Measurements from ENCODE around the gene ZFAND2A. TPM values are rescaled to one million over a fixed set of nuclear protein-coding genes. Genes with fewer than 3 reads are reported as not detected.

ZFAND2A gene
- total RNA-seq, 2 experiments from 2014 or later, result 92.3 to 92.5 TPM

DNA sequence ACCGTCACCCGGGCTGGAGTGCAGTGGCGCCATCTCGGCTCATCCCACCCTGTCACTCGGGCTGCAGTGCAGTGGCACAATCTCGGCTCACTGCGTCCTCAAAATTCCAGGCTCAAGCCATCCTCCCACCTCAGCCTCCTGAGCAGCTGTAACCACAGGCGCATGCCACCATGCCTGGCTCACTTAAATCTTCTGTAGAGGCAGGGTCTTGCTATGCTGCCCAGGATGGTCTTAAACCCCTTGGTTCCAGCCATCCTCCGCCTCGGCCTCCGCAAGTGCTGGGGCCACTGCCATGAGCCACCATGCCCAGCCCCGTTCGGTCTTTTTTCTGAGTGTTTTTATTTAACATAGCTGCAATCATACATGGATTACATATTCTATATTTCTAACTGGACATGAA, 30.6 kb downstream of the ZFAND2A start:
- CTCF ChIA-PET, result no interaction called here

DNA sequence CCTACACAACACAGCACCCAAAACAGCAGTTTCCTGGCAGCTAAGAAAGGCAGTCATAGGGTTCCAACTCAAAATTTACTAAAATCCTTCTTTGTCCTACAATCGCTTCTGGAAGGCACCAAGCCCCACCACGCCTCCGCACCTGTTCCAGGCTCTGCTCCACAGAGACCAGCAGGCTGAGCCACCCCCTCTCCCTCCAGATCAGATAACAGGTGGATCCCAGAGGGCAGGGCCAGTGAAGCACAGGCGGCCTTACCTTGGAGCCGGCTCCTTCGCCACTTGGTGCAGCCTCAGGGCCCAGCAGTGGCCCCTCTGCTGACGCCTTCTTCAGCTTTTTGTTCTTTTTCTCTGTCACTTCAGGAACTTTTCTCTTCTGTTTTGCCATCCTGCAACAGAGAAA, 33.0 kb downstream of the ZFAND2A start:
- H3K4me3 Mint-ChIP-seq, result no peak overlapping the region
- DNase-seq, result no peak
- ATAC-seq (ENCODE audit: poor library complexity), result no peak

More for the DNA sequence above, 30.6 kb downstream of the ZFAND2A start:
- DNase-seq (no peak), ATAC-seq (ENCODE audit: poor library complexity) (no peak)
- Mint-ChIP-seq H3K4me1 (ENCODE audit: low read depth) (no peaks in the 10 kb centered on the region), H3K9me3 (no peaks in the 10 kb centered on the region), H3K36me3 (ENCODE audit: low read depth) (peaks cover 19% of the 10 kb centered on the region), H3K27me3 (no peaks in the 10 kb centered on the region), H3K4me3 (no peak overlapping the region), H3K27ac (no peak overlapping the region)
- H3K4me3 ChIP-seq (ENCODE audit: low read length), result no peak overlapping the region
- TF ChIP-seq CTCF (IDR thresholded peaks at IDR 0.05), result no peak
- POLR2A ChIA-PET, result no interaction called here
- no peaks in the 10 kb centered on the region for H3K27me3 ChIP-seq (ENCODE audit: control insufficient read depth in 1 of 2, insufficient read depth in 2 of 2, low read length in 2 of 2)
- H3K9me3 ChIP-seq (ENCODE audit: control insufficient read depth in 1 of 2, insufficient read depth in 1 of 2, low read length in 2 of 2), result no peaks in the 10 kb centered on the region
- peaks cover 10% of the 10 kb centered on the region for H3K36me3 ChIP-seq (ENCODE audit: insufficient read depth, low read length)
- H3K4me1 ChIP-seq (ENCODE audit: insufficient read depth, low read length), result no peaks in the 10 kb centered on the region
- intact Hi-C loops (cut with DNase I, micrococcal nuclease), result no loop called here
- H3K27ac ChIP-seq (ENCODE audit: low read depth in 1 of 2, low read length in 2 of 2), result no peak overlapping the region

GRCh38 chr7:1125603-1125969, 34.4 kb downstream of the ZFAND2A start:
- Mint-ChIP-seq H3K27me3 (no peaks in the 10 kb centered on the region), H3K9me3 (no peaks in the 10 kb centered on the region), H3K36me3 (ENCODE audit: low read depth) (peaks cover 13% of the 10 kb centered on the region), H3K4me1 (ENCODE audit: low read depth) (no peaks in the 10 kb centered on the region), H3K27ac (no peak overlapping the region), H3K4me3 (no peak overlapping the region)
- ATAC-seq (ENCODE audit: poor library complexity) (no peak), DNase-seq (no peak)
- Histone ChIP-seq H3K36me3 (ENCODE audit: insufficient read depth, low read length) (peaks cover 12% of the 10 kb centered on the region), H3K27me3 (ENCODE audit: control insufficient read depth in 1 of 2, insufficient read depth in 2 of 2, low read length in 2 of 2) (no peaks in the 10 kb centered on the region), H3K27ac (ENCODE audit: low read depth in 1 of 2, low read length in 2 of 2) (no peak overlapping the region), H3K4me3 (ENCODE audit: low read length) (no peak overlapping the region), H3K4me1 (ENCODE audit: insufficient read depth, low read length) (no peaks in the 10 kb centered on the region), H3K9me3 (ENCODE audit: control insufficient read depth in 1 of 2, insufficient read depth in 1 of 2, low read length in 2 of 2) (no peaks in the 10 kb centered on the region)
- ChIA-PET CTCF (no interaction called here), POLR2A (no interaction called here)
- TF ChIP-seq CTCF (IDR thresholded peaks at IDR 0.05), result no peak
- intact Hi-C loops (cut with DNase I, micrococcal nuclease), result no loop called here

More for the DNA sequence above, 33.0 kb downstream of the ZFAND2A start:
- H3K27me3 ChIP-seq (ENCODE audit: control insufficient read depth in 1 of 2, insufficient read depth in 2 of 2, low read length in 2 of 2), result no peaks in the 10 kb centered on the region
- Mint-ChIP-seq H3K4me1 (ENCODE audit: low read depth) (no peaks in the 10 kb centered on the region), H3K27me3 (no peaks in the 10 kb centered on the region), H3K27ac (no peak overlapping the region), H3K36me3 (ENCODE audit: low read depth) (peaks cover 13% of the 10 kb centered on the region), H3K9me3 (no peaks in the 10 kb centered on the region)
- ChIA-PET POLR2A (no interaction called here), CTCF (no interaction called here)
- H3K9me3 ChIP-seq (ENCODE audit: control insufficient read depth in 1 of 2, insufficient read depth in 1 of 2, low read length in 2 of 2), result no peaks in the 10 kb centered on the region
- H3K36me3 ChIP-seq (ENCODE audit: insufficient read depth, low read length), result peaks cover 12% of the 10 kb centered on the region
- intact Hi-C loops (cut with DNase I, micrococcal nuclease), result no loop called here
- no peaks in the 10 kb centered on the region for H3K4me1 ChIP-seq (ENCODE audit: insufficient read depth, low read length)
- no peak overlapping the region for H3K4me3 ChIP-seq (ENCODE audit: low read length)
- H3K27ac ChIP-seq (ENCODE audit: low read depth in 1 of 2, low read length in 2 of 2), result no peak overlapping the region
- no peak for TF ChIP-seq CTCF (IDR thresholded peaks at IDR 0.05)

All from CD4-positive, alpha-beta T cell (primary cell).